SK-N-SH treated with all-trans-retinoic acid at 6 μM for 48 hours (cell line): ENCODE data around the gene MAST1.
A peak's percentile ranks its signal among the peaks of the same experiment; 100 is the strongest.

Experiments
- ATAC-seq: fragments of 200-7000 bp; cut with Tn5 transposase; 3 replicates; pipeline ENCODE4 v1.9.1; 2020; ENCODE audit warnings: mild to moderate bottlenecking, moderate library complexity
- ARNTL ChIP-seq: fragments of 450-650 bp; formaldehyde crosslinking; IDR thresholded peaks from 2 replicates; pipeline ENCODE4 v1.5.0; 2020; ENCODE audit warnings: low read depth, mild to moderate bottlenecking, moderate library complexity, borderline replicate concordance
- ESRRG ChIP-seq: fragments of 250-450 bp; sonication (Bioruptor Pico); IDR thresholded peaks from 2 replicates; pipeline ENCODE4 v1.6.1; 2021; ENCODE audit warnings: mild to moderate bottlenecking
- GLIS3 ChIP-seq: fragments of 250-450 bp; sonication (Bioruptor Pico); IDR thresholded peaks from 2 replicates; pipeline ENCODE4 v1.5.0; 2020; ENCODE audit warnings: mild to moderate bottlenecking, moderate library complexity
- ISL1 ChIP-seq: fragments of 250-450 bp; sonication (Bioruptor Pico); IDR thresholded peaks from 2 replicates; pipeline ENCODE4 v2.1.2; 2022; ENCODE audit warnings: mild to moderate bottlenecking, moderate library complexity
- OSR1 ChIP-seq: fragments of 250-450 bp; sonication (Bioruptor Pico); IDR thresholded peaks from 2 replicates; pipeline ENCODE4 v1.8.0; 2022; ENCODE audit warnings: moderate library complexity, mild to moderate bottlenecking, inconsistent platforms
- PPARA ChIP-seq: fragments of 250-450 bp; sonication (Bioruptor Pico); IDR thresholded peaks from 2 replicates; pipeline ENCODE4 v1.5.0; 2020; ENCODE audit warnings: mild to moderate bottlenecking, borderline replicate concordance
- RARB ChIP-seq: fragments of 250-450 bp; sonication (Bioruptor Pico); IDR thresholded peaks from 2 replicates; pipeline ENCODE4 v1.8.0; 2021; ENCODE audit warnings: mild to moderate bottlenecking, moderate library complexity
- SNAI2 ChIP-seq: fragments of 250-450 bp; sonication (Bioruptor Pico); IDR thresholded peaks from 2 replicates; pipeline ENCODE4 v1.5.0; 2020; ENCODE audit warnings: mild to moderate bottlenecking, moderate library complexity
- TCF4 ChIP-seq: fragments of 250-450 bp; sonication (Bioruptor Pico); IDR thresholded peaks from 2 replicates; pipeline ENCODE4 v1.8.0; 2021; ENCODE audit warnings: mild to moderate bottlenecking, moderate library complexity, borderline replicate concordance
- ZC3H10 ChIP-seq: fragments of 250-450 bp; sonication (Bioruptor Pico); IDR thresholded peaks from 2 replicates; pipeline ENCODE4 v1.5.1; 2021; ENCODE audit warnings: mild to moderate bottlenecking, moderate library complexity
- ZFP3 ChIP-seq: fragments of 250-450 bp; sonication (Bioruptor Pico); IDR thresholded peaks from 2 replicates; pipeline ENCODE4 v1.5.0; 2020; ENCODE audit warnings: mild to moderate bottlenecking, moderate library complexity
- ZFP30 ChIP-seq: fragments of 450-650 bp; formaldehyde crosslinking; IDR thresholded peaks from 2 replicates; pipeline ENCODE4 v1.5.0; 2022; ENCODE audit warnings: mild to moderate bottlenecking, moderate library complexity
- ZNF565 ChIP-seq: fragments of 450-650 bp; formaldehyde crosslinking; conservative IDR thresholded peaks from 2 replicates; pipeline ENCODE4 v1.5.0; 2020; ENCODE audit warnings: low read depth, mild to moderate bottlenecking, moderate library complexity
- ZNF70 ChIP-seq: fragments of 450-650 bp; formaldehyde crosslinking; IDR thresholded peaks from 2 replicates; pipeline ENCODE4 v1.5.0; 2020; ENCODE audit warnings: mild to moderate bottlenecking, moderate library complexity
- ZNF8 ChIP-seq: fragments of 450-650 bp; formaldehyde crosslinking; IDR thresholded peaks from 2 replicates; pipeline ENCODE4 v1.5.0; 2020; ENCODE audit warnings: mild to moderate bottlenecking, moderate library complexity
- TF ChIP-seq, protein P1 (sequence below): fragments of 250-450 bp; sonication (Bioruptor Pico); IDR thresholded peaks from 2 replicates; pipeline ENCODE4 v1.5.1; 2021; ENCODE audit warnings: mild to moderate bottlenecking, moderate library complexity
- TF ChIP-seq, protein P2 (sequence below): fragments of 250-450 bp; sonication (Bioruptor Pico); IDR thresholded peaks from 2 replicates; pipeline ENCODE4 v1.5.0; 2020; ENCODE audit warnings: mild to moderate bottlenecking, moderate library complexity
- TF ChIP-seq, protein P3 (sequence below): fragments of 250-450 bp; sonication (Bioruptor Pico); IDR thresholded peaks from 2 replicates; pipeline ENCODE4 v1.8.0; 2020; ENCODE audit warnings: mild to moderate bottlenecking, moderate library complexity, borderline replicate concordance
- TF ChIP-seq, protein P4 (sequence below): fragments of 250-450 bp; sonication (Bioruptor Pico); IDR thresholded peaks from 2 replicates; pipeline ENCODE4 v1.8.0; 2021; ENCODE audit warnings: low read depth, mild to moderate bottlenecking, moderate library complexity, borderline replicate concordance

The MAST1 gene

DNA sequence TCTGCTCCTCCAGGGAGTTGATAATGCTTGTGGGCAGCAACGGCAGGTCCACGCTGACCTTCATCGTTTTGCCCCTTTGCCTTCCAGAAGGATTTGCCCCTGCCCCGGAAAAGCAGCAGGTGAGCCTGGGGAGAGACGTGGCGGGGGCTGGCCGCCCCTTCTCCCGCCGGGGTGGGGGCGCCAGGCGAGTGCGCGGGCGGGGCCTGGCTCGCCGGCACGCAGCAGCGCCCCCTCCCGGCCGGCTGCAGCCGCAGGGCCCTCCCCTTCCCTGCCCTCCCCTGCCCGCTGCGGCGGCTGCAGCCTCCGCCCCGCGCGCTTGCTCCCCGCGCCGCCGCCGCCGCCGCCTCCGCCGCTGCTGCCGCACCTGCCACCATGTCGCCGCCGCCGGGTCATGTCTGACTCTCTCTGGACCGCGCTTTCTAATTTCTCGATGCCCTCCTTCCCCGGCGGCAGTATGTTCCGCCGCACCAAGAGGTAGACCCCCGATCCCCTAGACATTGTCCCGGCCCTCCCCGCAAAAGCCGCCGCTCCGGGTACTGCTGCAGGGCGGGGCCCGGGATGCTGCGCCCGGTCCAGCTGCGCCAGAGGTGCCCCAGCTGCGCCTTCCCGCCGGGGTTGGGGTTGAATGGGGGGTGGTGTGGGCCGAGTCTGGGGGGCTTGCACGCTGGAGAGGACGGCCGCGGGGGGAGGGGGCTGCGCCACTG, at the start of gene MAST1:
MAST1 (plus strand) TSS at position 334 of the 704 bp plus-strand sequence; CDS start at position 392, 58 bp downstream.
- peak; percentile 60 for ATAC-seq

DNA sequence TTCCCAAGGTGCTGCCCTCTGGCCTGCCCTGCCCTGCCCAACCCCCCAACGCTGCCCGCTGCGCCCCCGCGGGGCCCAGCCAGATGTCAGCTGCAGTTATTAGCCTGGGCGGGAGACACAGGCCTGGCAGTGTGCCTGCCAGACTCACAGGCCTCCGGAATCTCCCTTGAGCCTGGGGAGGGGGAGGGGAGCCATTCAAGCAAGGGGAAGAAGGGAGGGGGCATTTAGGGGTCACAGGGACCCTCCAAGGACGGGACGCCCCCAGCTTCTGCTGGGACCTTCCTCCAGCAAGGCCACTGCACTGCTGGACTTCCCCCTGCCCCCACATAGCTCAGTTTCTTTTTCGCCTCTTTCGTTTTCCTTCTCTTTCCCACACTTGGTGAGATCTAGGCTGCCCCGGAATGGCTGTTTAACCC, 49.6 kb upstream of the MAST1 start:
- TF ChIP-seq ISL1 (CRISPR knock-in tag) (no peak), ZC3H10 (CRISPR knock-in tag) (no peak), TCF4 (CRISPR knock-in tag) (peak; percentile 78), ZNF8 (CRISPR knock-in tag) (0 out of 2 replicates have a peak, but pooled peaks have one; percentile 34), SNAI2 (CRISPR knock-in tag) (0 out of 2 replicates have a peak, but pooled peaks have one; percentile 48), ARNTL (CRISPR knock-in tag) (no peak), PPARA (no peak), GLIS3 (CRISPR knock-in tag) (0 out of 2 replicates have a peak, but pooled peaks have one; percentile 38), ZFP3 (CRISPR knock-in tag) (0 out of 2 replicates have a peak, but pooled peaks have one; percentile 8)
- TF ChIP-seq, protein P1, sequence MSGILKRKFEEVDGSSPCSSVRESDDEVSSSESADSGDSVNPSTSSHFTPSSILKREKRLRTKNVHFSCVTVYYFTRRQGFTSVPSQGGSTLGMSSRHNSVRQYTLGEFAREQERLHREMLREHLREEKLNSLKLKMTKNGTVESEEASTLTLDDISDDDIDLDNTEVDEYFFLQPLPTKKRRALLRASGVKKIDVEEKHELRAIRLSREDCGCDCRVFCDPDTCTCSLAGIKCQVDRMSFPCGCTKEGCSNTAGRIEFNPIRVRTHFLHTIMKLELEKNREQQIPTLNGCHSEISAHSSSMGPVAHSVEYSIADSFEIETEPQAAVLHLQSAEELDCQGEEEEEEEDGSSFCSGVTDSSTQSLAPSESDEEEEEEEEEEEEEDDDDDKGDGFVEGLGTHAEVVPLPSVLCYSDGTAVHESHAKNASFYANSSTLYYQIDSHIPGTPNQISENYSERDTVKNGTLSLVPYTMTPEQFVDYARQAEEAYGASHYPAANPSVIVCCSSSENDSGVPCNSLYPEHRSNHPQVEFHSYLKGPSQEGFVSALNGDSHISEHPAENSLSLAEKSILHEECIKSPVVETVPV (CRISPR knock-in tag), result no peak
- TF ChIP-seq, protein P2, sequence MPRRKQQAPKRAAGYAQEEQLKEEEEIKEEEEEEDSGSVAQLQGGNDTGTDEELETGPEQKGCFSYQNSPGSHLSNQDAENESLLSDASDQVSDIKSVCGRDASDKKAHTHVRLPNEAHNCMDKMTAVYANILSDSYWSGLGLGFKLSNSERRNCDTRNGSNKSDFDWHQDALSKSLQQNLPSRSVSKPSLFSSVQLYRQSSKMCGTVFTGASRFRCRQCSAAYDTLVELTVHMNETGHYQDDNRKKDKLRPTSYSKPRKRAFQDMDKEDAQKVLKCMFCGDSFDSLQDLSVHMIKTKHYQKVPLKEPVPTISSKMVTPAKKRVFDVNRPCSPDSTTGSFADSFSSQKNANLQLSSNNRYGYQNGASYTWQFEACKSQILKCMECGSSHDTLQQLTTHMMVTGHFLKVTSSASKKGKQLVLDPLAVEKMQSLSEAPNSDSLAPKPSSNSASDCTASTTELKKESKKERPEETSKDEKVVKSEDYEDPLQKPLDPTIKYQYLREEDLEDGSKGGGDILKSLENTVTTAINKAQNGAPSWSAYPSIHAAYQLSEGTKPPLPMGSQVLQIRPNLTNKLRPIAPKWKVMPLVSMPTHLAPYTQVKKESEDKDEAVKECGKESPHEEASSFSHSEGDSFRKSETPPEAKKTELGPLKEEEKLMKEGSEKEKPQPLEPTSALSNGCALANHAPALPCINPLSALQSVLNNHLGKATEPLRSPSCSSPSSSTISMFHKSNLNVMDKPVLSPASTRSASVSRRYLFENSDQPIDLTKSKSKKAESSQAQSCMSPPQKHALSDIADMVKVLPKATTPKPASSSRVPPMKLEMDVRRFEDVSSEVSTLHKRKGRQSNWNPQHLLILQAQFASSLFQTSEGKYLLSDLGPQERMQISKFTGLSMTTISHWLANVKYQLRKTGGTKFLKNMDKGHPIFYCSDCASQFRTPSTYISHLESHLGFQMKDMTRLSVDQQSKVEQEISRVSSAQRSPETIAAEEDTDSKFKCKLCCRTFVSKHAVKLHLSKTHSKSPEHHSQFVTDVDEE (CRISPR knock-in tag), result peak; percentile 72; the same call in 1 of the 2 replicates
- TF ChIP-seq, protein P3, sequence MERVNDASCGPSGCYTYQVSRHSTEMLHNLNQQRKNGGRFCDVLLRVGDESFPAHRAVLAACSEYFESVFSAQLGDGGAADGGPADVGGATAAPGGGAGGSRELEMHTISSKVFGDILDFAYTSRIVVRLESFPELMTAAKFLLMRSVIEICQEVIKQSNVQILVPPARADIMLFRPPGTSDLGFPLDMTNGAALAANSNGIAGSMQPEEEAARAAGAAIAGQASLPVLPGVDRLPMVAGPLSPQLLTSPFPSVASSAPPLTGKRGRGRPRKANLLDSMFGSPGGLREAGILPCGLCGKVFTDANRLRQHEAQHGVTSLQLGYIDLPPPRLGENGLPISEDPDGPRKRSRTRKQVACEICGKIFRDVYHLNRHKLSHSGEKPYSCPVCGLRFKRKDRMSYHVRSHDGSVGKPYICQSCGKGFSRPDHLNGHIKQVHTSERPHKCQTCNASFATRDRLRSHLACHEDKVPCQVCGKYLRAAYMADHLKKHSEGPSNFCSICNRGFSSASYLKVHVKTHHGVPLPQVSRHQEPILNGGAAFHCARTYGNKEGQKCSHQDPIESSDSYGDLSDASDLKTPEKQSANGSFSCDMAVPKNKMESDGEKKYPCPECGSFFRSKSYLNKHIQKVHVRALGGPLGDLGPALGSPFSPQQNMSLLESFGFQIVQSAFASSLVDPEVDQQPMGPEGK (CRISPR knock-in tag), result peak; percentile 85
- TF ChIP-seq, all 23 proteins: peak for 7
- no peak for ATAC-seq

More for the DNA sequence above, at the start of gene MAST1:
- TF ChIP-seq ZC3H10 (CRISPR knock-in tag), result no peak
- TF ChIP-seq, protein P3 (CRISPR knock-in tag), result no peak
- TF ChIP-seq ZFP30 (CRISPR knock-in tag), result no peak
- TF ChIP-seq ESRRG (CRISPR knock-in tag), result no peak
- TF ChIP-seq, protein P4, sequence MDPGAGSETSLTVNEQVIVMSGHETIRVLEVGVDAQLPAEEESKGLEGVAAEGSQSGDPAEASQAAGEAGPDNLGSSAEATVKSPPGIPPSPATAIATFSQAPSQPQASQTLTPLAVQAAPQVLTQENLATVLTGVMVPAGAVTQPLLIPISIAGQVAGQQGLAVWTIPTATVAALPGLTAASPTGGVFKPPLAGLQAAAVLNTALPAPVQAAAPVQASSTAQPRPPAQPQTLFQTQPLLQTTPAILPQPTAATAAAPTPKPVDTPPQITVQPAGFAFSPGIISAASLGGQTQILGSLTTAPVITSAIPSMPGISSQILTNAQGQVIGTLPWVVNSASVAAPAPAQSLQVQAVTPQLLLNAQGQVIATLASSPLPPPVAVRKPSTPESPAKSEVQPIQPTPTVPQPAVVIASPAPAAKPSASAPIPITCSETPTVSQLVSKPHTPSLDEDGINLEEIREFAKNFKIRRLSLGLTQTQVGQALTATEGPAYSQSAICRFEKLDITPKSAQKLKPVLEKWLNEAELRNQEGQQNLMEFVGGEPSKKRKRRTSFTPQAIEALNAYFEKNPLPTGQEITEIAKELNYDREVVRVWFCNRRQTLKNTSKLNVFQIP (CRISPR knock-in tag), result no peak
- TF ChIP-seq, protein P2 (CRISPR knock-in tag), result no peak
- TF ChIP-seq OSR1 (CRISPR knock-in tag), result no peak
- no peak for TF ChIP-seq RARB (CRISPR knock-in tag)
- TF ChIP-seq ZNF8 (CRISPR knock-in tag), result no peak
- TF ChIP-seq, protein P1 (CRISPR knock-in tag), result no peak
- TF ChIP-seq ZNF565 (CRISPR knock-in tag), result no peak
- TF ChIP-seq ISL1 (CRISPR knock-in tag), result no peak
- TF ChIP-seq ZNF70, result no peak
